OCI-LY1 (cell line): ENCODE results near the gene SCN3A.

Source experiments
- CTCF ChIP-seq: fragments of 200-600 bp; sonication (generic), shearing (Covaris generic); IDR thresholded peaks from 2 replicates; pipeline ENCODE4 v1.5.1; 2017; ENCODE audit warnings: mild to moderate bottlenecking, antibody characterized with exemption, low read length, moderate library complexity, mixed read lengths
- EZH2 ChIP-seq: fragments of 200-600 bp; sonication (generic), shearing (Covaris generic); IDR thresholded peaks from 2 replicates; pipeline ENCODE4 v1.8.0; 2017; ENCODE audit warnings: borderline replicate concordance, mixed run types, mild to moderate bottlenecking, antibody characterized with exemption, low read length, moderate library complexity, mixed read lengths

GRCh38 chr2:165157160-165157559 lies 46.7 kb downstream of the SCN3A start:
- no peak for TF ChIP-seq EZH2
- no peak for TF ChIP-seq CTCF
